RWPE1 (cell line): ENCODE data around the gene NPPB.
"Not testable (repeated sequence)": the region's sequence is repeated elsewhere in the genome, so short reads cannot be mapped to it uniquely, and the experiment has no call there.

Experiments used
- CTCF ChIA-PET: fragments of 350-600 bp; sonication (Branson Sonifier 250); formaldehyde crosslinking; extraction: SDS; loops from one replicate; lab custom pipeline; 2021; lab: Yijun Ruan, JAX
- POLR2A ChIA-PET: fragments of 400-600 bp; formaldehyde crosslinking; extraction: SDS; loops from one replicate; lab custom pipeline; 2020; ENCODE audit warnings: antibody characterized with exemption; ENCODE audit not compliant: low non-redundant PET; lab: Yijun Ruan, JAX
- DNase-seq: peaks from one replicate; pipeline ENCODE4 v3.0.0; 2012; ENCODE audit warnings: low spot score
- H3K27ac ChIP-seq: fragments of 450-650 bp; 2 replicates; pipeline ENCODE4 v1.5.1; 2017
- CTCF ChIP-seq: fragments of 450-650 bp; conservative IDR thresholded peaks from 2 replicates; pipeline ENCODE4 v1.5.1; 2017; ENCODE audit warnings: low read depth, mild to moderate bottlenecking

NPPB gene

GRCh38 chr1:11858613-11858967 lies at the start of gene NPPB:
Gene NPPB (minus strand): TSS chr1:11858945. CDS start chr1:11858833, 112 bp downstream.
- POLR2A ChIA-PET: no interaction called here
- CTCF ChIA-PET: no interaction called here
- H3K27ac ChIP-seq: no peak within 1 kb of the TSS
- TF ChIP-seq CTCF: no peak
- no peak for DNase-seq

GRCh38 chr1:11908095-11908675 lies 49.4 kb upstream of the NPPB start:
- H3K27ac ChIP-seq: peak overlapping the region; percentile 100
- CTCF ChIA-PET: interaction anchor here (0.7 to 2.8 kb wide), 5 partner anchors 15 to 562 kb away, joined by 3 to 14 read pairs (median 3); no protein-coding TSS in a partner anchor
- POLR2A ChIA-PET: interaction anchor here (0.6 to 2.8 kb wide), 6 partner anchors 9 to 131 kb away, joined by 3 to 13 read pairs (median 6); partner anchors contain the start of gene MFN2
- peak; percentile 89 for DNase-seq
- TF ChIP-seq CTCF: no peak

- CTCF ChIA-PET: interaction anchor here (0.7 to 2.8 kb wide), 6 partner anchors 19 to 562 kb away, joined by 3 to 14 read pairs (median 3); partner anchors contain the start of gene KIAA2013
- POLR2A ChIA-PET: interaction anchor here (0.6 to 2.8 kb wide), 5 partner anchors 9 to 130 kb away, joined by 3 to 13 read pairs (median 8); partner anchors contain the start of gene MFN2
- peak; percentile 86 for DNase-seq
- peak; percentile 92 for TF ChIP-seq CTCF
- peak overlapping the region; percentile 100 for H3K27ac ChIP-seq
These were observed 48.7 kb upstream of the NPPB start for GRCh38 chr1:11907275-11908094.

- DNase-seq: no peak
- H3K27ac ChIP-seq: peak overlapping the region; percentile 100
- no peak for TF ChIP-seq CTCF
- POLR2A ChIA-PET: no interaction called here
- CTCF ChIA-PET: no interaction called here
These were observed 48.1 kb upstream of the NPPB start for GRCh38 chr1:11906870-11907269.

- no peak for TF ChIP-seq CTCF
- ChIA-PET CTCF (no interaction called here), POLR2A (no interaction called here)
- no peak for DNase-seq
- no peak overlapping the region for H3K27ac ChIP-seq
These were observed 46.2 kb upstream of the NPPB start for GRCh38 chr1:11904978-11905377.

- CTCF ChIA-PET: interaction anchor here (0.7 kb wide), 1 partner anchor 294 kb away, joined by 4 read pairs; no protein-coding TSS in a partner anchor
- DNase-seq, H3K27ac ChIP-seq, POLR2A ChIA-PET: not testable (repeated sequence)
These were observed 45.4 kb upstream of the NPPB start for GRCh38 chr1:11904156-11904555.
